Upper lobe of right lung (tissue), 1 donor: ENCODE measurements around the gene CAMKV. TPM values are rescaled to one million over a fixed set of nuclear protein-coding genes. Genes with fewer than 3 reads are reported as not detected.
"Not testable (repeated sequence)": the region's sequence is repeated elsewhere in the genome, so short reads cannot be mapped to it uniquely, and the experiment has no call there.

Source experiments
- ATAC-seq: fragments of 200-7000 bp; cut with Tn5 transposase; one replicate; pipeline ENCODE4 v1.9.1; 2020; ENCODE audit warnings: mild to moderate bottlenecking, moderate library complexity
- DNase-seq: peaks from one replicate; pipeline ENCODE4 v3.0.0-alpha.2; 2020
- H3K27ac ChIP-seq: fragments of 200-600 bp; one replicate; pipeline ENCODE4 v1.8.0; 2022
- H3K27me3 ChIP-seq: fragments of 200-600 bp; one replicate; pipeline ENCODE4 v1.8.0; 2022; ENCODE audit warnings: mild to moderate bottlenecking
- H3K36me3 ChIP-seq: fragments of 200-600 bp; one replicate; pipeline ENCODE4 v1.8.0; 2022
- H3K4me1 ChIP-seq: fragments of 200-600 bp; one replicate; pipeline ENCODE4 v1.8.0; 2022
- H3K4me3 ChIP-seq: fragments of 200-600 bp; one replicate; pipeline ENCODE4 v1.8.0; 2022; ENCODE audit warnings: mild to moderate bottlenecking
- H3K9me3 ChIP-seq: fragments of 200-600 bp; one replicate; pipeline ENCODE4 v1.8.0; 2022
- CTCF ChIP-seq: fragments of 200-600 bp; IDR thresholded peaks from one replicate; pipeline ENCODE4 v1.8.0; 2022; ENCODE audit warnings: antibody characterized with exemption
- intact Hi-C: fragments of 100-400 bp; cut with DNase I; formaldehyde crosslinking; loops from one replicate; pipeline ENCODE4 v1.11.0; 2022
- total RNA-seq: library from RNA; stranded (reverse); fragmentation: NEBNext Ultra II Directional; extraction: Animal tissue kit (Norgen Biotek cat#: 25700); gene quantifications from one replicate; pipeline ENCODE4 v1.2.1, GENCODE V29; 2021
- donor health status: DM: no; HTN: yes; CAD: no; lungs with severe emphysema.

The CAMKV gene
- total RNA-seq, 1 donor from 2014 or later = not detected

DNA sequence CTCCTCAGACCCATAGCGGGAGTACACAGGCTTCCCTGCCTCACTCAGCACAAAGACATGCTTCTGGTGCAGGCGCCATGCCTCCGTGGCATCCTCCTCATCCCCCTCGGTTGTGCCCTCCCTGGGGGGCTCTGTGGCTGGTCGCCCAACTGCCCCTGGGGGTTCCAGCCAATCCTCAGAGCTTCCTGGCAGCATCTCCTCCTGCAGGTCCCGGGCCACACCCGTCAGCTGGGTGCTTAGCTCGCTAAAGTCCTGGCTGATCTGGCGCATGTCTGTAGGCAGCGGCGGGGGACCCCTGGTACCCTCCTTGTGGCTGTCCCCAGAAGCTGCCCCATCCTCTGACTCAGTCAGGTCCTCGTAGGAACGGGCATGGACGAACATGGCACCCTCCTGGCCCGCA is 41.9 kb upstream of the CAMKV start:
- H3K36me3 ChIP-seq = peaks cover 35% of the 10 kb centered on the region
- no peak for DNase-seq

DNA sequence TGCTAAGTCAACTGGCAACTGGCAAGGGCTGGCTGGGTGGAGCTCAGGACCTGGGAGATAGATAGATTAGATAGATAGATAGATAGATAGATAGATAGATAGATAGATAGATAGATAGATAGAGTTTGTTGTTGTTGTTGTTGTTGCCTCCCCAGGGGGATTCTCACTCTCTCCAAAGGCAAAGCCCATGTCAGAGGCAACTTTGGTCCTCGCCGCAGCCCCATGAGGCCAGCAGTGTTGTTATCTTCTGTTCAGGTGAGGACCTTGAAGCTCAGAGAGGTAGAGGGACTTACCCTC is 41.4 kb upstream of the CAMKV start:
- Histone ChIP-seq H3K9me3 (no peaks in the 10 kb centered on the region), H3K36me3 (peaks cover 35% of the 10 kb centered on the region), H3K4me3 (no peak overlapping the region), H3K27me3 (no peaks in the 10 kb centered on the region), H3K4me1 (peaks cover 4% of the 10 kb centered on the region), H3K27ac (no peak overlapping the region)
- no peak for DNase-seq
- no peak for ATAC-seq
- no peak for TF ChIP-seq CTCF
- intact Hi-C loops = loop anchor here (10.0 kb wide), 1 partner anchor 116 kb away; the partner anchor contains the start of gene CDHR4

More for the DNA sequence above, 41.9 kb upstream of the CAMKV start:
- ATAC-seq = peak; percentile 5
- TF ChIP-seq CTCF = no peak
- Histone ChIP-seq H3K4me1 (no peaks in the 10 kb centered on the region), H3K27ac (no peak overlapping the region), H3K4me3 (no peak overlapping the region), H3K27me3 (no peaks in the 10 kb centered on the region), H3K9me3 (no peaks in the 10 kb centered on the region)
- intact Hi-C loops = loop anchor here (10.0 kb wide), 1 partner anchor 117 kb away; the partner anchor contains the start of gene CDHR4

- Histone ChIP-seq H3K4me3 (no peak overlapping the region), H3K27ac (no peak overlapping the region), H3K36me3 (peaks cover 35% of the 10 kb centered on the region), H3K27me3 (no peaks in the 10 kb centered on the region), H3K4me1 (peaks cover 9% of the 10 kb centered on the region), H3K9me3 (no peaks in the 10 kb centered on the region)
- no peak for ATAC-seq
- no peak for TF ChIP-seq CTCF
- intact Hi-C loops = loop anchor here (10.0 kb wide), 1 partner anchor 116 kb away; the partner anchor contains the start of gene CDHR4
- no peak for DNase-seq
Observed at GRCh38 chr3:49910409-49911123, 40.9 kb upstream of the CAMKV start.

GRCh38 chr3:49908373-49909199 is 38.9 kb upstream of the CAMKV start:
- DNase-seq (no peak), ATAC-seq (no peak)
- H3K36me3 ChIP-seq = peaks cover 35% of the 10 kb centered on the region
- H3K9me3 ChIP-seq = no peaks in the 10 kb centered on the region
- no peak for TF ChIP-seq CTCF
- peaks cover 17% of the 10 kb centered on the region for H3K4me1 ChIP-seq
- no peaks in the 10 kb centered on the region for H3K27me3 ChIP-seq
- H3K27ac ChIP-seq = no peak overlapping the region
- intact Hi-C loops = no loop called here
- no peak overlapping the region for H3K4me3 ChIP-seq

DNA sequence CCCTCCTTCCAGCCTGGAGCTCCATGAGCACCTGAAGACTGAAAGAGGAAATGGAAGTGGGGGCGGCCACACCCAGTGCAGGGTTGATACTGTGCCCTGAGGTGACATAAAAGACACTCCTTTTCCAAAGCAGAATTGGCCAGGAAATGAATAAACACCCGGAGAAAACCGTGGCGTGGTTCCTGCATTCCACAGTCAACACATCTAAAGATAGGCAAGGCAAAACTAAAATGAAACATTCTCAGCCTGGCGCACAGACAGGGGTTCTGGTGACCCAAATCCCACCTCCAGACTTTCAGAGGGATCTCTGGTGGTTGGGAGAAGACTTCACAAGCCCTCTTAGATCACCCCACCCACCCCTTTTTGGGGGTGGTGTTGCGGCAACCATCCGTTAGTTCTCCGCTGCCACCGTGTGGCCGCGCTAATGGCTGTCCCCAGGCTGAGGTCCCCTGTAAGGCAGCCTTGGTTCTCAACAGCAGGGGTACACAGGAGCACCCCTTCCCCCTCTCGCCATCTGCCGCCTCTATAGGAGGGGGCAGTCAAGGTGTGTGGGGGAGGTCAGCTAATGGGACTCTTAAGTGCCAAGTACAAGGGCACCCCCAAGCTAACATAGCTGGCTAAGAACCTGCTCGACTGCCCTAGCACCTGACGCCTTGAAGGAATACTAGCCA is 36.5 kb upstream of the CAMKV start:
- peak; percentile 81 for DNase-seq
- Histone ChIP-seq H3K27ac (peak overlapping the region; percentile 75), H3K36me3 (peaks cover 23% of the 10 kb centered on the region), H3K4me3 (peak overlapping the region; percentile 20), H3K27me3 (no peaks in the 10 kb centered on the region), H3K4me1 (peaks cover 32% of the 10 kb centered on the region), H3K9me3 (no peaks in the 10 kb centered on the region)
- peak; percentile 57 for ATAC-seq
- TF ChIP-seq CTCF = peak; percentile 71
- intact Hi-C loops = no loop called here

GRCh38 chr3:49904448-49904847 is 34.7 kb upstream of the CAMKV start:
- Histone ChIP-seq H3K4me1 (peaks cover 44% of the 10 kb centered on the region), H3K4me3 (peak overlapping the region; percentile 45)
- H3K9me3 ChIP-seq, H3K36me3 ChIP-seq, H3K27me3 ChIP-seq, intact Hi-C loops, DNase-seq, H3K27ac ChIP-seq, ATAC-seq: not testable (repeated sequence)
